Measurements from ENCODE around the gene MYORG.
"Not testable (repeated sequence)": the region's sequence is repeated elsewhere in the genome, so short reads cannot be mapped to it uniquely, and the experiment has no call there.

The MYORG gene

DNA sequence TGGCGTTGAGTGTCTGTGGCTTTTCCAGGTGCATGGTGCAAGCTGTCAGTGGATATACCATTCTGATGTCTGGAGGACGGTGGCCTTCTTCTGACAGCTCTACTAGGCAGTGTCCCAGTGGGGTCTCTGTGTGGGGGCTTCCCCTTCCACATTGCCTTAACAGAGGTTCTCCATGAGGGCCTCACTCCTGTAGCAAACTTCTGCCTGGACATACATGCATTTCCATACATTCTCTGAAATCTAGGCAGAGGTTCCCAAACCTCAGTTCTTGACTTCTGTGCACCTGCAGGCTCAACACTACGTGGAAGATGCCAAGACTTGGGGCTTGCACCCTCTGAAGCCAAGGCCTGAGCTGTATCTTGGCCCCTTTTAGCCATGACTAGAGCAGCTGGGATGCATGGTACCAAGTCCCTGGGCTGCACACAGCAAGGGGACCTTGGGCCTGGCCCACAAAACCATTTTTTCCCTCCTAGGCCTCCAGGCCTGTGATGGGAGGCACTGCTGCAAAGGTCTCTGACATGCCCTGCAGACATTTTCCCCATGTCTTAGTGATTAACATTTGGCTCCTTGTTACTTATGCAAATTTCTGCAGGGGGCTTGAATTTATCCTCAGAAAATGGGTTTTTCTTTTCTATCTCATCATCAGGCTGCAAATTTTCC is 8.8 kb downstream of the MYORG start:
- H3K27ac ChIP-seq (ENCODE audit: low read length, poor library complexity, severe bottlenecking); H2BK12ac ChIP-seq (ENCODE audit: low read length in 2 of 2): not testable (repeated sequence)
- 80% methylated on average over 3 of the region's 3 CpGs for WGBS

GRCh38 chr9:34366365-34366764 is 10.3 kb downstream of the MYORG start:
- WGBS, result 91% methylated on average over 1 of the region's 2 CpGs
- Histone ChIP-seq H3K27me3 (ENCODE audit: control insufficient read depth in 1 of 2, insufficient read depth in 1 of 2, low read length in 2 of 2) (peaks cover 0 to 14% of the 10 kb centered on the region in 2 experiments), H3K27ac (ENCODE audit: low read length, poor library complexity, severe bottlenecking) (no peak overlapping the region), H3K9ac (ENCODE audit: low read length) (no peak overlapping the region), H3K36me3 (ENCODE audit: control insufficient read depth in 1 of 2, insufficient read depth in 2 of 2, low read depth in 1 of 2, low read length in 2 of 2) (peaks cover 0 to 8% of the 10 kb centered on the region in 2 experiments), H3K4me3 (ENCODE audit: insufficient read depth in 1 of 2, low read depth in 1 of 2, low read length in 2 of 2) (no peak overlapping the region), H3K14ac (ENCODE audit: low read length in 2 of 2) (no peak overlapping the region), H2BK12ac (ENCODE audit: low read length in 2 of 2) (no peak overlapping the region), H2AK5ac (ENCODE audit: low read length, severe bottlenecking) (no peak overlapping the region), H3K4me1 (ENCODE audit: control insufficient read depth, insufficient read depth, low read depth, low read length) (peaks cover 3% of the 10 kb centered on the region), H3K79me1 (replicated peaks; ENCODE audit: low read length, poor library complexity, severe bottlenecking) (no peaks in the 10 kb centered on the region), H3K18ac (ENCODE audit: low read depth in 1 of 2, low read length in 2 of 2) (no peak overlapping the region), H4K91ac (ENCODE audit: low read length) (no peak overlapping the region), H2AFZ (ENCODE audit: low read depth, low read length) (no peak overlapping the region), H3K23ac (ENCODE audit: low read length in 2 of 2) (no peak overlapping the region), H2BK120ac (ENCODE audit: low read depth, low read length) (no peak overlapping the region), H2BK5ac (ENCODE audit: low read depth, low read length, poor library complexity, severe bottlenecking) (no peak overlapping the region), H3K4me2 (ENCODE audit: low read length, poor library complexity, severe bottlenecking) (no peak overlapping the region), H3K9me3 (ENCODE audit: control insufficient read depth, low read length) (no peaks in the 10 kb centered on the region), H3K4ac (ENCODE audit: low read depth in 1 of 2, low read length in 2 of 2) (no peak overlapping the region), H2BK15ac (ENCODE audit: low read depth, poor library complexity, severe bottlenecking) (no peak overlapping the region), H4K8ac (ENCODE audit: low read length) (no peak overlapping the region)
- DNase-seq, result no peak

More for the DNA sequence above, 8.8 kb downstream of the MYORG start:
- H3K27me3 ChIP-seq (ENCODE audit: control insufficient read depth in 1 of 2, insufficient read depth in 1 of 2, low read length in 2 of 2), result peaks cover 0 to 20% of the 10 kb centered on the region in 2 experiments
- H3K36me3 ChIP-seq (ENCODE audit: control insufficient read depth in 1 of 2, insufficient read depth in 2 of 2, low read depth in 1 of 2, low read length in 2 of 2), result peaks cover 0 to 21% of the 10 kb centered on the region in 2 experiments
- H3K9ac ChIP-seq (ENCODE audit: low read length); H3K4me3 ChIP-seq (ENCODE audit: insufficient read depth in 1 of 2, low read depth in 1 of 2, low read length in 2 of 2); H4K8ac ChIP-seq (ENCODE audit: low read length); DNase-seq; H2AFZ ChIP-seq (ENCODE audit: low read depth, low read length); H3K4ac ChIP-seq (ENCODE audit: low read depth in 1 of 2, low read length in 2 of 2); H3K4me1 ChIP-seq (ENCODE audit: control insufficient read depth, insufficient read depth, low read depth, low read length); H3K18ac ChIP-seq (ENCODE audit: low read depth in 1 of 2, low read length in 2 of 2); H3K23ac ChIP-seq (ENCODE audit: low read length in 2 of 2); H3K4me2 ChIP-seq (ENCODE audit: low read length, poor library complexity, severe bottlenecking); H3K14ac ChIP-seq (ENCODE audit: low read length in 2 of 2); H4K91ac ChIP-seq (ENCODE audit: low read length); H2BK15ac ChIP-seq (ENCODE audit: low read depth, poor library complexity, severe bottlenecking); H3K9me3 ChIP-seq (ENCODE audit: control insufficient read depth, low read length); H2BK5ac ChIP-seq (ENCODE audit: low read depth, low read length, poor library complexity, severe bottlenecking); H2BK120ac ChIP-seq (ENCODE audit: low read depth, low read length); H2AK5ac ChIP-seq (ENCODE audit: low read length, severe bottlenecking); H3K79me1 ChIP-seq (replicated peaks; ENCODE audit: low read length, poor library complexity, severe bottlenecking): not testable (repeated sequence)

GRCh38 chr9:34365282-34365681 is 11.4 kb downstream of the MYORG start:
- Histone ChIP-seq H3K9me3 (ENCODE audit: control insufficient read depth, low read length) (no peaks in the 10 kb centered on the region), H3K79me1 (replicated peaks; ENCODE audit: low read length, poor library complexity, severe bottlenecking) (no peaks in the 10 kb centered on the region), H4K91ac (ENCODE audit: low read length) (no peak overlapping the region), H3K14ac (ENCODE audit: low read length in 2 of 2) (no peak overlapping the region), H4K8ac (ENCODE audit: low read length) (no peak overlapping the region), H3K18ac (ENCODE audit: low read depth in 1 of 2, low read length in 2 of 2) (no peak overlapping the region), H2BK5ac (ENCODE audit: low read depth, low read length, poor library complexity, severe bottlenecking) (no peak overlapping the region), H3K27me3 (ENCODE audit: control insufficient read depth in 1 of 2, insufficient read depth in 1 of 2, low read length in 2 of 2) (peaks cover 0 to 4% of the 10 kb centered on the region in 2 experiments), H2AK5ac (ENCODE audit: low read length, severe bottlenecking) (no peak overlapping the region), H2BK15ac (ENCODE audit: low read depth, poor library complexity, severe bottlenecking) (no peak overlapping the region), H3K4me2 (ENCODE audit: low read length, poor library complexity, severe bottlenecking) (no peak overlapping the region), H3K4ac (ENCODE audit: low read depth in 1 of 2, low read length in 2 of 2) (no peak overlapping the region), H3K4me1 (ENCODE audit: control insufficient read depth, insufficient read depth, low read depth, low read length) (peaks cover 3% of the 10 kb centered on the region), H3K4me3 (ENCODE audit: insufficient read depth in 1 of 2, low read depth in 1 of 2, low read length in 2 of 2) (no peak overlapping the region), H3K9ac (ENCODE audit: low read length) (no peak overlapping the region), H3K23ac (ENCODE audit: low read length in 2 of 2) (no peak overlapping the region), H2BK12ac (ENCODE audit: low read length in 2 of 2) (no peak overlapping the region), H3K27ac (ENCODE audit: low read length, poor library complexity, severe bottlenecking) (no peak overlapping the region), H2BK120ac (ENCODE audit: low read depth, low read length) (no peak overlapping the region), H3K36me3 (ENCODE audit: control insufficient read depth in 1 of 2, insufficient read depth in 2 of 2, low read depth in 1 of 2, low read length in 2 of 2) (no peaks in the 10 kb centered on the region), H2AFZ (ENCODE audit: low read depth, low read length) (no peak overlapping the region)
- 65% methylated on average over 2 of the region's 2 CpGs for WGBS
- DNase-seq, result no peak

- Histone ChIP-seq H3K9ac (ENCODE audit: low read length) (no peak overlapping the region), H3K27me3 (ENCODE audit: control insufficient read depth in 1 of 2, insufficient read depth in 1 of 2, low read length in 2 of 2) (no peaks in the 10 kb centered on the region), H2BK15ac (ENCODE audit: low read depth, poor library complexity, severe bottlenecking) (no peak overlapping the region), H2BK12ac (ENCODE audit: low read length in 2 of 2) (no peak overlapping the region), H3K27ac (ENCODE audit: low read length, poor library complexity, severe bottlenecking) (no peak overlapping the region), H3K36me3 (ENCODE audit: control insufficient read depth in 1 of 2, insufficient read depth in 2 of 2, low read depth in 1 of 2, low read length in 2 of 2) (no peaks in the 10 kb centered on the region), H3K23ac (ENCODE audit: low read length in 2 of 2) (no peak overlapping the region), H3K4me1 (ENCODE audit: control insufficient read depth, insufficient read depth, low read depth, low read length) (peaks cover 3% of the 10 kb centered on the region), H3K14ac (ENCODE audit: low read length in 2 of 2) (no peak overlapping the region), H2AK5ac (ENCODE audit: low read length, severe bottlenecking) (no peak overlapping the region), H3K4ac (ENCODE audit: low read depth in 1 of 2, low read length in 2 of 2) (peak overlapping the region in 1 of 2 experiments; percentile 52), H3K79me1 (replicated peaks; ENCODE audit: low read length, poor library complexity, severe bottlenecking) (no peaks in the 10 kb centered on the region), H4K8ac (ENCODE audit: low read length) (peak overlapping the region; percentile 39), H3K4me3 (ENCODE audit: insufficient read depth in 1 of 2, low read depth in 1 of 2, low read length in 2 of 2) (no peak overlapping the region), H4K91ac (ENCODE audit: low read length) (no peak overlapping the region), H2AFZ (ENCODE audit: low read depth, low read length) (peak overlapping the region; percentile 6), H2BK120ac (ENCODE audit: low read depth, low read length) (no peak overlapping the region), H3K18ac (ENCODE audit: low read depth in 1 of 2, low read length in 2 of 2) (no peak overlapping the region), H3K4me2 (ENCODE audit: low read length, poor library complexity, severe bottlenecking) (no peak overlapping the region), H2BK5ac (ENCODE audit: low read depth, low read length, poor library complexity, severe bottlenecking) (no peak overlapping the region), H3K9me3 (ENCODE audit: control insufficient read depth, low read length) (no peaks in the 10 kb centered on the region)
- DNase-seq, result no peak
- 35% methylated on average over 13 of the region's 13 CpGs for WGBS
Observed at GRCh38 chr9:34363619-34364351, 12.9 kb downstream of the MYORG start.

Measured in mesenchymal stem cell (in vitro differentiated cells and primary cell).